Coronary artery (tissue), 2 donors: ENCODE measurements around the gene TPPP.
"Not testable (repeated sequence)": the region's sequence is repeated elsewhere in the genome, so short reads cannot be mapped to it uniquely, and the experiment has no call there.

Source experiments
- DNase-seq: peaks from one replicate; pipeline ENCODE4 v3.0.0-alpha.2; 2017; ENCODE audit warnings: low spot score
- H3K27ac ChIP-seq, 2 donors: fragments of 200-600 bp; sonication (generic); one replicate each; pipeline ENCODE4 v1.5.1; 2016 to 2019
- H3K4me3 ChIP-seq: fragments of 200-600 bp; sonication (generic); 2 replicates; pipeline ENCODE4 v1.5.1; 2016; ENCODE audit warnings: mild to moderate bottlenecking, moderate library complexity
- CTCF ChIP-seq: fragments of 200-600 bp; sonication (generic); IDR thresholded peaks from one replicate; pipeline ENCODE4 v1.5.1; 2019; ENCODE audit warnings: antibody characterized with exemption

The TPPP gene

GRCh38 chr5:684751-685216, 8.4 kb downstream of the TPPP start:
- DNase-seq: peak; percentile 67
- no peak for TF ChIP-seq CTCF
- Histone ChIP-seq H3K4me3 (no peak overlapping the region), H3K27ac (no peak overlapping the region)

- peak; percentile 72 for DNase-seq
- Histone ChIP-seq H3K27ac (no peak overlapping the region), H3K4me3 (no peak overlapping the region)
- no peak for TF ChIP-seq CTCF
Observed at GRCh38 chr5:683551-684481, 9.3 kb downstream of the TPPP start.

- not testable (repeated sequence) for H3K4me3 ChIP-seq, H3K27ac ChIP-seq
- DNase-seq: peak; percentile 66
Observed at GRCh38 chr5:682651-683358, 10.3 kb downstream of the TPPP start.

- DNase-seq: not testable (repeated sequence)
Observed at GRCh38 chr5:682216-682615, 10.9 kb downstream of the TPPP start.

GRCh38 chr5:681317-682191, 11.6 kb downstream of the TPPP start:
- not testable (repeated sequence) for H3K27ac ChIP-seq, H3K4me3 ChIP-seq
- peak; percentile 58 for DNase-seq

More at GRCh38 chr5:682216-682615, 10.9 kb downstream of the TPPP start:
- not testable (repeated sequence) for H3K27ac ChIP-seq, H3K4me3 ChIP-seq

- peak; percentile 54 for DNase-seq
- not testable (repeated sequence) for H3K27ac ChIP-seq
Observed at GRCh38 chr5:680836-681235, 12.3 kb downstream of the TPPP start.

GRCh38 chr5:680118-680795, 12.9 kb downstream of the TPPP start:
- H3K4me3 ChIP-seq, H3K27ac ChIP-seq: not testable (repeated sequence)
- DNase-seq: peak; percentile 16

More at GRCh38 chr5:680836-681235, 12.3 kb downstream of the TPPP start:
- not testable (repeated sequence) for H3K4me3 ChIP-seq

- DNase-seq: peak; percentile 62
Observed at GRCh38 chr5:679166-679895, 13.8 kb downstream of the TPPP start.

GRCh38 chr5:678521-678920, 14.6 kb downstream of the TPPP start:
- not testable (repeated sequence) for H3K4me3 ChIP-seq, H3K27ac ChIP-seq
- DNase-seq: peak; percentile 38

More at GRCh38 chr5:679166-679895, 13.8 kb downstream of the TPPP start:
- H3K4me3 ChIP-seq, H3K27ac ChIP-seq: not testable (repeated sequence)
